Measurements from ENCODE around the gene DCK. TPM values are rescaled to one million over a fixed set of nuclear protein-coding genes. Genes with fewer than 3 reads are reported as not detected.

DCK gene
- total RNA-seq, result 15.8 and 16.7 TPM in 2 replicates
- long read RNA-seq, transcript DCK-201 (7 exons, 2,716 nt), result major isoform, 205 of 215 reads
- long read RNA-seq, partial matches to known transcripts, result 5 of 215 reads
- long read RNA-seq, other reads (novel, unspliced or antisense), result 1 of 215 reads

DNA sequence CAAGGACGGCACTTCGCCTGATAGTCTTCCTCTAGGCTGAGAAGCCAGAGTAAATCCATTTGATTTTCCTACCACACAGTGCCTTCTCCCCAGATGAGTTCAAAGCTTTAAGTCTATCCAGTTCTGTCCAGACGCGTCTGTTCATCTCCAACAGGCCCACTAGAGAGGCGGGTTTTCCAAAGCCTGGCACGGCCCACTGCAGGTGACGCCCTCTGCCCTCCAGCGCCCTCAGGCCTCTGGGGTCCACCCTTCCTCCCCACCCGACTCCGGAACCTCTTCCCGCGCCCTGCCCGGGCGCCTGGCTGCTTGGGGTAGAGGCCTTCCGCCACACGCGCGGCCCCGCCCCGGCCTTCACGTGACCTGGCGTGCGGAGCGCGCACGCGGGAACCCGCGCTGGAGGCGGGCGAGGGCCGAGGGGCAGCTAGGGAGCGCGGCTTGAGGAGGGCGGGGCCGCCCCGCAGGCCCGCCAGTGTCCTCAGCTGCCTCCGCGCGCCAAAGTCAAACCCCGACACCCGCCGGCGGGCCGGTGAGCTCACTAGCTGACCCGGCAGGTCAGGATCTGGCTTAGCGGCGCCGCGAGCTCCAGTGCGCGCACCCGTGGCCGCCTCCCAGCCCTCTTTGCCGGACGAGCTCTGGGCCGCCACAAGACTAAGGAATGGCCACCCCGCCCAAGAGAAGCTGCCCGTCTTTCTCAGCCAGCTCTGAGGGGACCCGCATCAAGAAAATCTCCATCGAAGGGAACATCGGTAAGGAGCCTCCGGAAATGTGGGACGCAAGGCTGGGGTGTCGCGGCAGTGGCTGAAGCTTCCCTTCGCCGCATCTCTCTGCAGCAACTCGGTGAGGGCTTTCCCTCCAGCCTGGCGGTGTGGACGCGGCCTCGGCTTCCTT is at the start of gene DCK:
DCK (plus strand) TSS at position 469 of the 888 bp plus-strand sequence; CDS start at position 656, 187 bp downstream.
- no peak for TF ChIP-seq CTCF (IDR thresholded peaks at IDR 0.05)
- H3K4me1 Mint-ChIP-seq (ENCODE audit: unreplicated experiment), result peaks cover 47% of the 10 kb centered on the region
- peak within 1 kb of the TSS; percentile 95 for H3K27ac Mint-ChIP-seq (ENCODE audit: unreplicated experiment)
- H3K36me3 Mint-ChIP-seq (ENCODE audit: unreplicated experiment), result peaks cover 1% of the 10 kb centered on the region
- no peaks in the 10 kb centered on the region for H3K9me3 Mint-ChIP-seq (ENCODE audit: unreplicated experiment)
- H3K4me3 Mint-ChIP-seq (ENCODE audit: unreplicated experiment), result peak within 1 kb of the TSS; percentile 87
- H3K27me3 Mint-ChIP-seq (ENCODE audit: unreplicated experiment), result no peaks in the 10 kb centered on the region
- DNase-seq (ENCODE audit: extremely low spot score, unreplicated experiment), result peak; percentile 96

DNA sequence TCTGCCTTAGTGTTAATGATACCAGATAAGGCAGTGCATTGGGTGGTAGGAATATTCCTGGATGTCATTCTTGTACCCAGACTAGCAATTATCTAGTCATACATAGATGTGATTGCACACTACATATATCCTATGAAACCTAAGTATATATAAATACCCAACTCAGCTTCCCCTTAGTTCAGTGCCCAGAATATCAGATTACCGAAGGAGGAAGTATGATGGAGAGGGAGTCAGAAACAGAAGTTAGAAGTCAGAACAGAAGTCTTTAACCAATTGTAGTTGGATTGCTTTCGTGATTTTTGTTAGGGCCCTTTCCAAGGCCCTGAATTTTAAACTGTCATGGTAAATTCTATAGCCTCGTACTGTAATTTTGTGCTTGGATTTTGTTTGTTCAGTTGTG is 48.4 kb upstream of the DCK start:
- H3K4me3 Mint-ChIP-seq (ENCODE audit: unreplicated experiment), result no peak overlapping the region
- peaks cover 3% of the 10 kb centered on the region for H3K36me3 Mint-ChIP-seq (ENCODE audit: unreplicated experiment)
- H3K27me3 Mint-ChIP-seq (ENCODE audit: unreplicated experiment), result no peaks in the 10 kb centered on the region
- TF ChIP-seq CTCF (IDR thresholded peaks at IDR 0.05), result no peak
- H3K9me3 Mint-ChIP-seq (ENCODE audit: unreplicated experiment), result no peaks in the 10 kb centered on the region
- H3K4me1 Mint-ChIP-seq (ENCODE audit: unreplicated experiment), result peaks cover 32% of the 10 kb centered on the region
- no peak for DNase-seq (ENCODE audit: extremely low spot score, unreplicated experiment)
- H3K27ac Mint-ChIP-seq (ENCODE audit: unreplicated experiment), result peak overlapping the region; percentile 82

DNA sequence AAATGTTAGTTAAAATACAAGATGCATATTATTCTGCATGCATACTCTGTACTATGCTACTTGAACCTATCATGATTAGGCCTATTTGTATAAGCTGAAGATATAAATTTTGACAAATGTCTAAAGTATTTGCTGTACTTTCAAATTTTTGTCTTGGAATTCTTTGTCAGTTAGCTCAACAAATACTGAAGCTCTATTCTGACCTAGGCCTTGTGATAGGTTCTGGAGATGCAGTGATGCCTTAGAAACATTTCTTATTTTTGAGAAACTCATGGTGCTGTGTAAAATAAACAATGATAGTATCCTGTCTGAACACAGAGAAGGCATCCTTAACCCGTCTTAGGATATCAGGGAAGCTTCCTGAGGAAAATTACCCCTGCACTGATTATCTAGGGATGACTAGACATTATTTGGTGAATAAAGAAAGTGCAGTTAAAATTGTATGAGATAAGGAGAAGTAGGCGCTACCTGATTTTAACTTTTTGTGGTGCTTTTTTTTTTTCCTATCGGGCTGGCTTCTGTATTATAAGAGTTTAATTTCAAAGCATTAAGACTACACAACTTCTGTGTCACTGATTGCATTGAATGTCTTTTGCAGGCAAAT is 47.9 kb upstream of the DCK start:
- H3K27ac Mint-ChIP-seq (ENCODE audit: unreplicated experiment), result peak overlapping the region; percentile 82
- H3K4me3 Mint-ChIP-seq (ENCODE audit: unreplicated experiment), result no peak overlapping the region
- H3K36me3 Mint-ChIP-seq (ENCODE audit: unreplicated experiment), result peaks cover 2% of the 10 kb centered on the region
- H3K9me3 Mint-ChIP-seq (ENCODE audit: unreplicated experiment), result no peaks in the 10 kb centered on the region
- no peak for DNase-seq (ENCODE audit: extremely low spot score, unreplicated experiment)
- peaks cover 32% of the 10 kb centered on the region for H3K4me1 Mint-ChIP-seq (ENCODE audit: unreplicated experiment)
- H3K27me3 Mint-ChIP-seq (ENCODE audit: unreplicated experiment), result no peaks in the 10 kb centered on the region
- no peak for TF ChIP-seq CTCF (IDR thresholded peaks at IDR 0.05)

DNA sequence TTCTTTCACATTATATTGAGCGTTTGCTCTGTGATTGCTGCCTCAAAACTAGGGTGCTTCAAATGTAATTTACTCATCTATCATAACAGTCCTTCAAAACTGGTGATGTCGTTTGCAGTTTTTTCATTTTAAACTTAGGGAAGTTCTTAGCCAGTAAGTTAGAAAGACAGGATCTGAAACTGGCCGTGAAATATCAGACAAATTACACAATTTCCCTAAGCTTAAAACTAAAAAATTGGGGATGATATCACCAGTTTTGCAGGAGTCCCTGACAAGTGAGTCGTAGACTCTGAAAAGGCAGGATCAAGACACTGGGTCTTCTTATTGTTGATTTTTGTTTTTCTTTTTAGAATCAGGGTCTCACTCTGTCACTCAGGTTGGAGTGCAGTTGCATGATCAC is 46.5 kb upstream of the DCK start:
- H3K9me3 Mint-ChIP-seq (ENCODE audit: unreplicated experiment), result no peaks in the 10 kb centered on the region
- no peak for DNase-seq (ENCODE audit: extremely low spot score, unreplicated experiment)
- no peak for TF ChIP-seq CTCF (IDR thresholded peaks at IDR 0.05)
- H3K4me3 Mint-ChIP-seq (ENCODE audit: unreplicated experiment), result no peak overlapping the region
- no peaks in the 10 kb centered on the region for H3K36me3 Mint-ChIP-seq (ENCODE audit: unreplicated experiment)
- H3K27me3 Mint-ChIP-seq (ENCODE audit: unreplicated experiment), result no peaks in the 10 kb centered on the region
- H3K4me1 Mint-ChIP-seq (ENCODE audit: unreplicated experiment), result peaks cover 32% of the 10 kb centered on the region
- no peak overlapping the region for H3K27ac Mint-ChIP-seq (ENCODE audit: unreplicated experiment)
